GM11168 (cell line): ENCODE data around the gene CNOT8.
"Not testable (repeated sequence)": the region's sequence is repeated elsewhere in the genome, so short reads cannot be mapped to it uniquely, and the experiment has no call there.

Source experiments
- in situ Hi-C: fragments of 300-500 bp; cut with MboI; formaldehyde crosslinking; loops from one replicate; pipeline ENCODE4 v1.12.0; 2022; ENCODE audit warnings: low sequenced_read_pairs; ENCODE audit not compliant: unreplicated experiment

The CNOT8 gene

DNA sequence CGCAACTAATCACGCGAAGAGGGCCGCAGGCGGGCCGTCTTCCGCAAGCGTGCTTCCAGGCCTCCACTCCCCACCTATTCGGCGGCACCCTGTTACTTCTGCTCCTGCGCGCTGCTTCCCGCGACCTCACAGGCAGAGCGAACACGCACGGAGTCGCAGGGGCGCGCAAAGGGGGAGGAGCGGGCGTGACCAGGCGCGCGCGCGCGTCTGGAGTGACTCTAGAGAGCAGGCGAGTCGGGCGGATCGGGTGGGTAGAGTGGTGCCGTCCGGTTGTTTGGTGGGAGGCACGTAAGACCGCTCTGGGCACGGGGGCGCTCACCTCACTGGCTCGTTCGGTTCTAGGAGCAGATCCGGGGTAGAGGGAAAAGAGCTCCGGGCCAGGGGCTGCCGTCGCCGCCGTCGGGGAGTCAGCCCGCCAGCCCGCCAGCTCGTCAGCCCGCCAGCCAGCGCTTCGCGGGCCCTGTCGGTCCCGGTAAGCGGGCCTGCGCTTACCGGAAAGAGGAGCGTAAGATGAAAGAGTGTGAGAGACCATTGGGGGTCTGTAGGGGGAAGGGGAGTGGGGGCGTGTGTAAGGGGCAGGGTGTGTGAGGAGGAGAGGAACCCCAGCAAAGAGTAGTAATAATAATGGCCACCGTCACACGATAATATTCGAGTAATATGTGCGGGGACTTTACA is at the start of gene CNOT8:
TSS of gene CNOT8 (plus strand) at position 331 of the 675 bp plus-strand sequence. CDS start 4,652 bp downstream, outside the sequence.
- in situ Hi-C loops, result no loop called here

DNA sequence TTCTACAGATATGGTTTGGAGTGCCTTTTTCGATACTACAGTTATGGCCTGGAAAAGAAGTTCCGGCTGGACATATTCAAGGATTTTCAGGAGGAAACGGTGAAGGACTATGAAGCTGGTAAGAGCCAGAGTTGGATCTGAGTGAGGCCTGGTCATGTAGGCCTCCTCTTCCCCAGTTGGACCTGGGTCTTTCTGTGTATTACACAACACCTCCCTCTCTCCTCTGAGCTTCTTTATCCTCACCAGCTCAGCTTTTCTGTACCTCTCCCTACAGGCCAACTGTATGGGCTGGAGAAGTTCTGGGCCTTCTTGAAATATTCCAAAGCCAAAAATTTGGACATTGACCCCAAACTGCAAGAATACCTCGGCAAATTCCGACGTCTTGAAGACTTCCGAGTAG is 47.2 kb upstream of the CNOT8 start:
- in situ Hi-C loops, result no loop called here

- in situ Hi-C loops, result no loop called here
Observed at GRCh38 chr5:154811653-154812465, 46.6 kb upstream of the CNOT8 start.

DNA sequence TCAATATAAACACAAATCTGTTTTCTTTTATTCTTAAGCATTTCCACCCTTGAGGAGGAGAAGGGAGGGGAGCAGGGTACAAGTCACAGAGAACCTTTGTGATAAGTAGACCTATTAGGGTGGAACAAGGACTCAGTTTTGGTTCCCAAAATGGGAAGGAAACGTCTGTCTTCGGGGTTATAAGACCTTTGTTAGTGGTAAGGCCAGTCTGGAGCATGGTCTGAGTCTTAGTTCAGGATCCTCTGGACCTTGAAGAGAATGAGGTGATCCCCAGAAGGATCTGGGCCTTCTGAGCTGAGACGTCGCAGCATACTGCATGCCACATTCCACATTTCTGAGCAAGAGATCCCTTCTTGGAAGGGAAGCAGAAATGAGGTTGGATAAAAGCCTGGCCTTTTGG is 45.3 kb upstream of the CNOT8 start:
- in situ Hi-C loops, result no loop called here

DNA sequence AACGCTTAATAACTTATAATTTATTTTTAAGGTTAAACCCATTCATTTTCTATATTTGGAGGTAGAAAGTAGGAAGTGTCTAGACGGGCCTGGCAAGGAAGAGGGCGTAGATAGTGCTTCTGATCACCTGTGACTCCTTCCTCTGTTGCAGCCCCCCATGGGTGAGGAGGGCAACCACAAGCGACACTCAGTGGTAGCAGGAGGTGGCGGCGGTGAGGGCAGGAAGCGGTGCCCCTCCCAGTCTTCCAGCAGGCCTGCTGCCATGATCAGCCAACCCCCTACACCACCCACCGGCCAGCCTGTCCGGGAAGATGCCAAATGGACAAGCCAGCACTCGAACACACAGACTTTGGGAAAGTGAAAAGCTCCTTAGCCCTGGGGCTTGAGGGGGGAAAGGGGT is 44.7 kb upstream of the CNOT8 start:
- in situ Hi-C loops, result no loop called here

DNA sequence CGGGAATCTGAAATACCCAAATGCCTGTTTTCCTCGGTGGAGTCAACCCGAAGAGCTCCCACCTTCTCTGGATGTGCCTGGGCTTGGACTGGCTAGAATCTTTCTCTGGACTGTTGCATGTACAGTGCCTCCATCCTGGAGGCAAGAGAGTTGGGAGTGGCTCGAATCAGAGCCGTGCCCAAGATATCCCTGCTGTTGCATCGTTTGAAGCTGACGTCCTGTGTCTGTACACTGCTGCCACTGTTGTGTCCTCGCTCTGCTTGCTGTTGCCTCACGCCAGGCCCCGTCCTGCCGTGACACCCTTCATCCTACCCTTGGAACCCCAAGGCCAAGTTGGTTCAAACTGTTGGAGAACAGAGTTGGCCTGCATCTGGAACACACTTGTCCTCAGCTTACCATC is 43.4 kb upstream of the CNOT8 start:
- in situ Hi-C loops, result no loop called here

- in situ Hi-C loops, result no loop called here
Observed at GRCh38 chr5:154815684-154816247, 42.7 kb upstream of the CNOT8 start.

GRCh38 chr5:154816891-154817492 is 41.4 kb upstream of the CNOT8 start:
- in situ Hi-C loops, result no loop called here

DNA sequence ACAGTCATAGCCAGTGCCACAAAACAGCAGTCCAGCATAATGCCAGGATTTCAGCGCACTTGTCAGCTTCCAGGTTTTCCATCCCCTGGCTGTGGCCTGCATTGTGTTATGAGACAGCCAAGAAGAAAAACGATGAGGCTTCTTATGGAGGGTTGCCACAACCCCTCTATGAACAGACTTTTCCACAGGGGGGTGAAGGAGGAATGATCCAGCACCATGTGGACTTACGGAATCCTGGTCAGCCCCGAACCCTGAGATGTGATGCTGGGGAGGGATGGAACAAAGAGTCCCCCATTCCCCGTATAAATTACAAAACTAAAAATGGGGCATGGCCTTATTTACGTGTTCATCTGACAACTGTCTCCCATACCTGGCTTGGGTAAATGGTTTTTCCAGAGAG is 40.6 kb upstream of the CNOT8 start:
- in situ Hi-C loops, result no loop called here

DNA sequence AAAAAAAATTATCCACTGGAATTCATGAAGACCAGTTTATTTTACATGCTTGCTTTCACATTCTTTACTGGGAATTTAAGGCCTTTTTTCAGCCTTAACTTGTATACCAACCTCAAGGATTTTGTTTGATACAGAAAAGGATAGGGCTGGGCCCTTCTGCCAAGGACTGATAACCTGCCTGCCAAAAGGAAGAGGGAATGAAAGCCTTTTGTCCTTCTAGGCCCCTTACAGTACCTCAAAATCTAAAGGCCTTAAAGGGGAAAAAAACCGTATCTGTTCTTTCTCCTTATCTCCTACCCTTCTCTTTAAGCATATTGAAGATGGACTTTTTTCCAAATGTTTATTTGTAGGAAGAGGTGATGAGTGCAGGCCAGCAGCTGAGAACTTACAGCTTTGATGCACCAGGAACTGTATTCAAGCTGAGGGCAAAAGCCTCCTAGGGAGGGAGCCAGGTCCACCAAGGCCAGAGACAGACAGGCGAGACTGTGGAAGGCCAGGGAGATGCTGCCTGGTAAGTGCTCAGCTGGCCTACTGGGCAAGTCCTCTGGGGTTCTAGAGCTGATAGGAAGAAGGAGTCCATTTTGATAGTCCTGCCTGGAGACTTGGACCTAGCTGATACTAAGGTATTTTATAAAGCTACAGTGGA is 39.8 kb upstream of the CNOT8 start:
- in situ Hi-C loops, result no loop called here

GRCh38 chr5:154819546-154819945 is 38.9 kb upstream of the CNOT8 start:
- in situ Hi-C loops, result no loop called here

DNA sequence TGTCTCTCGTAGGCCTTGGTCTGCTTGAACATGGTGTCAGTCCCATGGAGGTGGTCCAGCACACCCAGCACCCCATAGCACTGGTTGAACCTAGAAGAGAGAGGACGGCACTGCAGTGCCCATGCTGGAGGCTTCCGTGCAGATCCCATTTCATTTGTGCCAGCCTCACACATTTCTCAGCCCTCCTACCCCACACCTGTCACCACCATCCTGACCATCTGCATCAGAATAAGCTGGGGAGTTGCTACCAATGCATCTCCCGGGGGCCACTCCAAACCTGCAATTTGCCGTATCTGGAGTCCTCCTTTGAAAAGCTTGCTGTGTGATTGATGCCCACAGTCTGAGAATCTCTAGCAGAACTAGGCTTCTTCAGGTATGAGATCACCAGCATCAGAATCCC is 38.0 kb upstream of the CNOT8 start:
- in situ Hi-C loops, result no loop called here

DNA sequence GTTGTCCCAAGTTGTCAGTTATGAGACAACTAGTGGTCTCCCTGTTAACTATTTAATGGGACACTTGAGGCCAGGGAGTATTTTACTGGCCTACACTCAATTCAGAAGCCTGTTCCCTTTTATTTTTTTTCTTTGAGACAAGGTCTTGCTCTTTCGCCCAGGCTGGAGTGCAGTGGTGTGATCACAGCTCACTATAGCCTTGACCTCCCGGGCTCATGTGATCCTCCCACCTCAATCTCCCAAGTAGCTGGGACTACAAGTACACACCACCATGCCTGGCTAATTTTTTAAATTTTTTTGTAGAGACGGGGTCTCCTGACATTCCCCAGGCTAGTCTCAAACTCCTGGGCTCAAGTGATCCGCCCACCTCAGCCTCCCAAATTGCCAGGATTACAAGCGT is 35.5 kb upstream of the CNOT8 start:
- in situ Hi-C loops, result not testable (repeated sequence)

- in situ Hi-C loops, result no loop called here
Observed at GRCh38 chr5:154823605-154824004, 34.8 kb upstream of the CNOT8 start.

DNA sequence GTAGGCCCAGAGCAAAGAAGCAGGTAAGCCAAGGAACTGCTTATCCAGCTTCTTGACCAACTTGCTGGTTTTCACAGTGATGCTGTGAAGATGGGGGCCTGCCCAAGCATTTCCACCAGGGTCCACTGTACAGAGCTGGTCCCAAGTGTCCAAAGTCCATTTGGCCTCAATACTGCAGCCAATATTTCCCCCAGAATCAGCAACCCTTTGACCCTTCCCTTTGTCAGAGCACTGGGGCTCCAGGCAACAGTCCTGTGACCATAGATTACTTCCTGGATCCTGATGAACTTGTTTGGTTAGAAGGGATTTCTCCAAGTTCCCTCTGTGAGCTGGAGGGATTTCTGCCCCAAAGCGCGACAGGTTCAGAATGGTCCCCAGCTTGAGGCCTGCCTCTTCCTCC is 34.4 kb upstream of the CNOT8 start:
- in situ Hi-C loops, result no loop called here

GRCh38 chr5:154829181-154829588 is 29.2 kb upstream of the CNOT8 start:
- in situ Hi-C loops, result no loop called here

DNA sequence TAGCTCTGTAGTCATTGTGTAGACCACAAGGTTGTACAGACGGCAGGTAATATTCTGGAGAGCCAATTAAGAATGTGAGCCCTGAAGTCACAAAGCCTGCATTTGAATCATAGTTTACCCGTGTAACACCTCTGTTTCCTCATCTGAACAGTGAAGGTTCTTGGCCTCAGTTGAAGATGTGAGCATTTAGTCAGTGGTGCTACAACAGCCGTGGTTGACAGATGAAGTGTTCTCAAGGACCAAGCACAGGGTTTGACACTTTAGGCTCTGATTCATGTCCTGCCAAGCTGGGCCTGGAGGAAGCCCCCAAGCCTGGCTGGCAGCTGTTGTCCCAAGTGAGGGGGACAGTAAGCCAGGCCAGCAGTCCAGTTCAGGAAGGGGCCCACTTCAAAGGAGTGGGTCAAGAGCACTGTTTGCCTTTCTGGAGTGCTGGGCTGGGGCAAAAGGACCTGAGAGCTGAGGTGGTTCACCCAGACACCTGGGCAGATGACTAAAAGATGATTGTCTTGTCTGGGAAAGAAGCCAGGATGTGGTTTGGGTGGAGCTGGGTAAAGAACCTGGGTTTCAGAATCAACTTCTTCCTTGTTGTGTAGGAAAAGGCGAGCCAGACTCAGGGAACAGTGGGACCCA is 28.7 kb upstream of the CNOT8 start:
- in situ Hi-C loops, result no loop called here

GRCh38 chr5:154830219-154830595 is 28.2 kb upstream of the CNOT8 start:
- in situ Hi-C loops, result no loop called here

GRCh38 chr5:154830596-154830995 is 27.8 kb upstream of the CNOT8 start:
- in situ Hi-C loops, result no loop called here

GRCh38 chr5:154831451-154831850 is 27.0 kb upstream of the CNOT8 start:
- in situ Hi-C loops, result no loop called here
